ENCODE data around the gene IGFN1. TPM values are rescaled to one million over a fixed set of nuclear protein-coding genes. Genes with fewer than 3 reads are reported as not detected.

Gene IGFN1
- total RNA-seq, 1 experiment from 2014 or later: not detected

DNA sequence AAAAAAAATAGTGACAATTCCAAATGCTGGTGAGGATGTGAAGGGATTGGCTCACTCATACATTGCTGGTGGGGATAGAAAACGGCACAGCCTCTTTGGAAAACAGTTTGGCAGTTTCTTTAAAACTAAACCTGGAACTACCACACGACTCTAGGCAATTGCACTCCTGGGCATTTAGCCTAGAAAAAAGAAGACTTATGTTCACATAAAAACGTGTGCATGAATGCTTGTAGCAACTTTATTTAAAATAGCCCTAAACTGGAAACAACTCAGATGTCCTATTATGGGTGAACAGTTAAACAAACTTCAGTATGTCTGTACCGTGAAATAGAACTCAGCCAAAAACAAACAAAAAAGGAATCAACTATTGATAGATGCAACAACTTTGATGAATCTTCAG, 26.9 kb upstream of the IGFN1 start:
- Histone ChIP-seq H2AK5ac (ENCODE audit: insufficient read length, low read length) (no peak overlapping the region), H3K9me3 (ENCODE audit: control insufficient read depth, low read depth, low read length) (no peaks in the 10 kb centered on the region), H3K14ac (ENCODE audit: insufficient read depth, low read length) (no peak overlapping the region), H4K91ac (ENCODE audit: insufficient read length, low read depth, low read length) (no peak overlapping the region), H4K20me1 (ENCODE audit: control insufficient read depth, insufficient read depth, insufficient read length) (no peaks in the 10 kb centered on the region), H3K79me2 (ENCODE audit: insufficient read depth, low read length) (no peaks in the 10 kb centered on the region), H3K9ac (ENCODE audit: extremely low read depth, insufficient read length, low read length) (no peak overlapping the region), H3K4me1 (ENCODE audit: insufficient read depth, low read length) (no peaks in the 10 kb centered on the region), H3K27ac (ENCODE audit: insufficient read length, low read depth, low read length) (no peak overlapping the region), H2BK15ac (ENCODE audit: low read depth, low read length) (no peak overlapping the region), H2BK20ac (ENCODE audit: low read depth, low read length, poor library complexity, severe bottlenecking) (no peak overlapping the region), H2BK12ac (ENCODE audit: insufficient read length, low read depth, low read length) (no peak overlapping the region), H4K8ac (replicated peaks; ENCODE audit: insufficient read length, low read depth, low read length) (no peak overlapping the region), H3K4me2 (ENCODE audit: insufficient read depth, insufficient read length, low read length) (no peak overlapping the region), H3K23me2 (ENCODE audit: insufficient read length, low read depth, low read length, poor library complexity, severe bottlenecking) (no peaks in the 10 kb centered on the region), H3T11ph (ENCODE audit: low read length) (no peak overlapping the region), H3K18ac (ENCODE audit: insufficient read length, low read depth, low read length) (no peak overlapping the region), H4K5ac (ENCODE audit: insufficient read length, low read depth, low read length) (no peak overlapping the region), H2AFZ (ENCODE audit: low read length) (no peak overlapping the region), H3K4ac (ENCODE audit: low read depth, low read length) (no peak overlapping the region), H3K56ac (ENCODE audit: insufficient read length, low read depth, low read length) (no peak overlapping the region), H2BK120ac (ENCODE audit: low read depth, low read length, poor library complexity, severe bottlenecking) (no peak overlapping the region), H3K23ac (ENCODE audit: insufficient read length, low read depth, low read length) (no peak overlapping the region), H3K79me1 (ENCODE audit: insufficient read depth, low read depth, low read length, poor library complexity, severe bottlenecking) (no peaks in the 10 kb centered on the region), H2BK5ac (ENCODE audit: insufficient read length, low read length) (no peak overlapping the region), H3K27me3 (ENCODE audit: insufficient read depth, low read length) (no peaks in the 10 kb centered on the region)
- no peak for TF ChIP-seq CTCF (conservative IDR thresholded peaks at IDR 0.05)
- H3K27ac Mint-ChIP-seq: no peak overlapping the region
- no peaks in the 10 kb centered on the region for H3K36me3 Mint-ChIP-seq (ENCODE audit: insufficient read depth in 1 of 3, low read depth in 3 of 3)
- 0 out of 4 replicates have a peak, but pooled peaks cover 0 to 2% of the 10 kb centered on the region in 2 experiments for H3K4me1 Mint-ChIP-seq
- WGBS (ENCODE audit: extremely low coverage, insufficient read length, low lambda C conversion rate): no CpG with 5 or more reads among the region's 4 CpGs
- H3K27me3 Mint-ChIP-seq (ENCODE audit: low read depth): no peaks in the 10 kb centered on the region
- no peaks in the 10 kb centered on the region for H3K9me3 Mint-ChIP-seq
- no peak for DNase-seq
- no peak overlapping the region for H3K4me3 Mint-ChIP-seq
